Stomach smooth muscle (tissue), 2 donors: ENCODE results near the gene SLC22A15.

Experiments
- H3K27ac ChIP-seq: one replicate; pipeline ENCODE4 v1.7.0; 2013; ENCODE audit warnings: mild to moderate bottlenecking, low read length, inconsistent platforms
- H3K27me3 ChIP-seq, 2 donors: one replicate each; pipeline ENCODE4 v1.7.0; 2013; ENCODE audit warnings: low read length in 2 of 2; ENCODE audit not compliant: insufficient read depth in 2 of 2, control insufficient read depth in 1 of 2
- H3K36me3 ChIP-seq, 2 donors: one replicate each; pipeline ENCODE4 v1.7.0; 2013; ENCODE audit warnings: low read length in 2 of 2; ENCODE audit not compliant: control insufficient read depth in 2 of 2, insufficient read depth in 2 of 2
- H3K4me1 ChIP-seq: one replicate; pipeline ENCODE4 v1.7.0; 2013; ENCODE audit warnings: low read length; ENCODE audit not compliant: control insufficient read depth, insufficient read depth
- H3K4me3 ChIP-seq, 2 donors: one replicate each; pipeline ENCODE4 v1.7.0; 2013; ENCODE audit warnings: low read length in 2 of 2
- H3K9ac ChIP-seq, 2 donors: one replicate each; pipeline ENCODE4 v1.7.0; 2013; ENCODE audit warnings: low read length in 2 of 2, mild to moderate bottlenecking in 1 of 2
- H3K9me3 ChIP-seq, 2 donors: one replicate each; pipeline ENCODE4 v1.7.0; 2013; ENCODE audit warnings: low read length in 2 of 2; ENCODE audit not compliant: control insufficient read depth in 2 of 2
- donor health status: healthy.
- donor health status: Pancreatic carcinoma.

The SLC22A15 gene

GRCh38 chr1:116075575-116075974 lies 99.3 kb downstream of the SLC22A15 start:
- H3K4me3 ChIP-seq = no peak overlapping the region
- no peaks in the 10 kb centered on the region for H3K9me3 ChIP-seq
- no peaks in the 10 kb centered on the region for H3K27me3 ChIP-seq
- no peak overlapping the region for H3K27ac ChIP-seq
- no peaks in the 10 kb centered on the region for H3K4me1 ChIP-seq
- H3K36me3 ChIP-seq = no peaks in the 10 kb centered on the region
- no peak overlapping the region for H3K9ac ChIP-seq

GRCh38 chr1:116075990-116076389 lies 99.7 kb downstream of the SLC22A15 start:
- H3K4me3 ChIP-seq = no peak overlapping the region
- H3K36me3 ChIP-seq = no peaks in the 10 kb centered on the region
- H3K9me3 ChIP-seq = no peaks in the 10 kb centered on the region
- no peak overlapping the region for H3K9ac ChIP-seq
- H3K27ac ChIP-seq = no peak overlapping the region
- H3K27me3 ChIP-seq = no peaks in the 10 kb centered on the region
- H3K4me1 ChIP-seq = no peaks in the 10 kb centered on the region

GRCh38 chr1:116076831-116077230 lies 100.5 kb downstream of the SLC22A15 start:
- H3K9me3 ChIP-seq = no peaks in the 10 kb centered on the region

GRCh38 chr1:116078699-116079223 lies 102.4 kb downstream of the SLC22A15 start:
- Histone ChIP-seq H3K4me1 (no peaks in the 10 kb centered on the region), H3K36me3 (no peaks in the 10 kb centered on the region), H3K27me3 (no peaks in the 10 kb centered on the region), H3K9ac (no peak overlapping the region), H3K4me3 (no peak overlapping the region), H3K9me3 (no peaks in the 10 kb centered on the region), H3K27ac (no peak overlapping the region)

More at GRCh38 chr1:116076831-116077230, 100.5 kb downstream of the SLC22A15 start:
- Histone ChIP-seq H3K27ac (no peak overlapping the region), H3K4me3 (no peak overlapping the region), H3K4me1 (no peaks in the 10 kb centered on the region), H3K9ac (no peak overlapping the region), H3K36me3 (no peaks in the 10 kb centered on the region), H3K27me3 (no peaks in the 10 kb centered on the region)

GRCh38 chr1:116087628-116088027 lies 111.3 kb downstream of the SLC22A15 start:
- Histone ChIP-seq H3K36me3 (no peaks in the 10 kb centered on the region), H3K9ac (no peak overlapping the region), H3K9me3 (peaks cover 0 to 6% of the 10 kb centered on the region in 2 donors), H3K4me3 (no peak overlapping the region), H3K27ac (no peak overlapping the region), H3K4me1 (no peaks in the 10 kb centered on the region), H3K27me3 (no peaks in the 10 kb centered on the region)

GRCh38 chr1:116089870-116090269 lies 113.6 kb downstream of the SLC22A15 start:
- H3K9me3 ChIP-seq = peaks cover 0 to 6% of the 10 kb centered on the region in 2 donors
- no peaks in the 10 kb centered on the region for H3K27me3 ChIP-seq
- no peak overlapping the region for H3K4me3 ChIP-seq

GRCh38 chr1:116091083-116091482 lies 114.8 kb downstream of the SLC22A15 start:
- Histone ChIP-seq H3K27ac (no peak overlapping the region), H3K9me3 (peaks cover 0 to 6% of the 10 kb centered on the region in 2 donors), H3K36me3 (no peaks in the 10 kb centered on the region), H3K4me1 (no peaks in the 10 kb centered on the region), H3K4me3 (no peak overlapping the region), H3K27me3 (no peaks in the 10 kb centered on the region), H3K9ac (no peak overlapping the region)

More at GRCh38 chr1:116089870-116090269, 113.6 kb downstream of the SLC22A15 start:
- no peaks in the 10 kb centered on the region for H3K4me1 ChIP-seq
- H3K36me3 ChIP-seq = no peaks in the 10 kb centered on the region
- H3K27ac ChIP-seq = no peak overlapping the region
- no peak overlapping the region for H3K9ac ChIP-seq

- Histone ChIP-seq H3K27me3 (no peaks in the 10 kb centered on the region), H3K27ac (no peak overlapping the region), H3K4me3 (no peak overlapping the region), H3K36me3 (no peaks in the 10 kb centered on the region), H3K4me1 (no peaks in the 10 kb centered on the region), H3K9ac (no peak overlapping the region), H3K9me3 (peaks cover 0 to 6% of the 10 kb centered on the region in 2 donors)
Measured at GRCh38 chr1:116092752-116093489, 116.6 kb downstream of the SLC22A15 start.

GRCh38 chr1:116095027-116095426 lies 118.7 kb downstream of the SLC22A15 start:
- Histone ChIP-seq H3K9ac (no peak overlapping the region), H3K36me3 (no peaks in the 10 kb centered on the region), H3K4me3 (no peak overlapping the region), H3K27me3 (no peaks in the 10 kb centered on the region), H3K27ac (no peak overlapping the region), H3K4me1 (no peaks in the 10 kb centered on the region), H3K9me3 (peaks cover 0 to 6% of the 10 kb centered on the region in 2 donors)

- H3K9me3 ChIP-seq = peaks cover 0 to 6% of the 10 kb centered on the region in 2 donors
- H3K4me1 ChIP-seq = no peaks in the 10 kb centered on the region
- H3K27me3 ChIP-seq = no peaks in the 10 kb centered on the region
- H3K9ac ChIP-seq = no peak overlapping the region
- H3K27ac ChIP-seq = no peak overlapping the region
- H3K4me3 ChIP-seq = no peak overlapping the region
- H3K36me3 ChIP-seq = no peaks in the 10 kb centered on the region
Measured at GRCh38 chr1:116096013-116096618, 119.8 kb downstream of the SLC22A15 start.

GRCh38 chr1:116097626-116098025 lies 121.3 kb downstream of the SLC22A15 start:
- Histone ChIP-seq H3K9ac (no peak overlapping the region), H3K4me1 (no peaks in the 10 kb centered on the region), H3K9me3 (no peaks in the 10 kb centered on the region), H3K27me3 (no peaks in the 10 kb centered on the region), H3K36me3 (no peaks in the 10 kb centered on the region), H3K4me3 (no peak overlapping the region), H3K27ac (no peak overlapping the region)
